ENCODE data around the gene FAIM2. TPM values are rescaled to one million over a fixed set of nuclear protein-coding genes. Genes with fewer than 3 reads are reported as not detected.

Gene FAIM2
- total and polyA plus RNA-seq, 9 of the 15 experiments (the other 6 are each of a cell fraction or from before 2014, with no cell fraction given), result 0.01 to 0.10 TPM; not detected in 7

GRCh38 chr12:49865109-49865781, 38.5 kb downstream of the FAIM2 start:
- no peak overlapping the region for H3K9ac ChIP-seq (ENCODE audit: insufficient read depth in 1 of 2, low read depth in 2 of 2, low read length in 2 of 2)
- H2AFZ ChIP-seq (ENCODE audit: low read depth, low read length), result no peak overlapping the region
- ATAC-seq, result no peak
- H3K4me2 ChIP-seq (ENCODE audit: insufficient read depth, low read length), result no peak overlapping the region
- DNase-seq (ENCODE audit: extremely low read depth in 1 of 4, low spot score in 3 of 4), result no peak
- ChIA-PET CTCF (ENCODE audit: low intra/inter-chr PET ratio) (no interaction called here), POLR2A (interaction anchor here (0.6 kb wide), 1 partner anchor 13 kb away, joined by 4 read pairs; no protein-coding TSS in a partner anchor)
- no peak for FAIRE-seq
- 33% methylated on average over 13 of the region's 13 CpGs for WGBS (ENCODE audit: insufficient coverage, low coverage, missing lambda C conversion rate)
- no peaks in the 10 kb centered on the region for H3K9me1 ChIP-seq (ENCODE audit: control insufficient read depth, insufficient read depth, low read length)
- H3K79me2 ChIP-seq (ENCODE audit: control insufficient read depth, insufficient read depth, low read length), result no peaks in the 10 kb centered on the region
- no peak for TF ChIP-seq PURB (CRISPR knock-in tag; IDR thresholded peaks at IDR 0.05; ENCODE audit: low read depth)
- 0 out of 2 replicates have a peak, but pooled peaks have one; percentile 58 for TF ChIP-seq ZKSCAN8 (CRISPR knock-in tag; IDR thresholded peaks at IDR 0.05)
- H3K27ac ChIP-seq (ENCODE audit: extremely low read depth, low read depth, low read length), result no peak overlapping the region
- peaks cover 4 to 19% of the 10 kb centered on the region in 2 experiments; a peak in 2 of 5 replicates for H3K27me3 ChIP-seq (ENCODE audit: control insufficient read depth in 2 of 2, insufficient read depth in 2 of 2, low read length in 2 of 2)
- no peak overlapping the region for H3K4me3 ChIP-seq
- in situ Hi-C loops (cut with MboI) (loop anchor here (5.0 kb wide), 2 partner anchors 97 to 202 kb away; partner anchors contain the start of gene AQP5), intact Hi-C loops (cut with micrococcal nuclease) (loop anchor here (5.0 kb wide), 3 partner anchors 47 to 187 kb away; no protein-coding TSS in a partner anchor)
- H3K9me3 ChIP-seq (replicated peaks; ENCODE audit: control insufficient read depth, insufficient read depth, low read depth, low read length), result no peaks in the 10 kb centered on the region
- H3K36me3 ChIP-seq (ENCODE audit: control insufficient read depth, insufficient read depth, low read length), result no peaks in the 10 kb centered on the region
- BruUV-seq (replicated peaks), result no TSS peak
- H3K4me1 ChIP-seq (replicated peaks in 1 of 2; ENCODE audit: control insufficient read depth in 2 of 2, insufficient read depth in 2 of 2, low read length in 2 of 2), result peaks cover 34 to 37% of the 10 kb centered on the region in 2 experiments
- no peaks in the 10 kb centered on the region for H4K20me1 ChIP-seq (replicated peaks; ENCODE audit: control insufficient read depth, insufficient read depth, low read length)

DNA sequence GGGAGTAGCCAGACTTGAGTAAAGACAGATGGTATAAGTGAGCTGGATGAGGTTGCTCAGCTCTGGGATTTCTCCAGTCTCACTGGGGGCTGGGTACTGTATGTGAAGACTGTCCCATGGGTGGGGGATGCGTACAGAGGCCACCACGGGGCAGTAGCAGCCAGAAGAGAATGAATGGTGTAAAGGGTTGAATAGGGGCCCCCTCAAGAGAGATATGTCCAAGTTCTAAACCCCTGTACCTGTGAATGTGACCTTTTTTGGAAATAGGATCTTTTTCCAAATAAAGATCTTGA, 39.0 kb downstream of the FAIM2 start:
- in situ Hi-C loops (cut with MboI), result loop anchor here (5.0 kb wide), 2 partner anchors 98 to 203 kb away; partner anchors contain the start of gene AQP5
- POLR2A ChIA-PET, result interaction anchor here (0.6 kb wide), 1 partner anchor 13 kb away, joined by 4 read pairs; no protein-coding TSS in a partner anchor

More for the DNA sequence above, 39.0 kb downstream of the FAIM2 start:
- Histone ChIP-seq H3K9me3 (replicated peaks; ENCODE audit: control insufficient read depth, insufficient read depth, low read depth, low read length) (no peaks in the 10 kb centered on the region), H2AFZ (ENCODE audit: low read depth, low read length) (no peak overlapping the region), H4K20me1 (replicated peaks; ENCODE audit: control insufficient read depth, insufficient read depth, low read length) (no peaks in the 10 kb centered on the region), H3K79me2 (ENCODE audit: control insufficient read depth, insufficient read depth, low read length) (no peaks in the 10 kb centered on the region), H3K9me1 (ENCODE audit: control insufficient read depth, insufficient read depth, low read length) (no peaks in the 10 kb centered on the region), H3K27me3 (ENCODE audit: control insufficient read depth in 2 of 2, insufficient read depth in 2 of 2, low read length in 2 of 2) (peaks cover 4 to 19% of the 10 kb centered on the region in 2 experiments; a peak in 3 of 5 replicates), H3K9ac (ENCODE audit: insufficient read depth in 1 of 2, low read depth in 2 of 2, low read length in 2 of 2) (no peak overlapping the region), H3K4me1 (replicated peaks in 1 of 2; ENCODE audit: control insufficient read depth in 2 of 2, insufficient read depth in 2 of 2, low read length in 2 of 2) (peaks cover 29 to 32% of the 10 kb centered on the region in 2 experiments), H3K27ac (ENCODE audit: extremely low read depth, low read depth, low read length) (no peak overlapping the region), H3K4me3 (no peak overlapping the region), H3K4me2 (ENCODE audit: insufficient read depth, low read length) (no peak overlapping the region), H3K36me3 (ENCODE audit: control insufficient read depth, insufficient read depth, low read length) (no peaks in the 10 kb centered on the region)
- CTCF ChIA-PET (ENCODE audit: low intra/inter-chr PET ratio), result no interaction called here
- no peak for ATAC-seq
- BruUV-seq (replicated peaks), result no TSS peak
- no peak for FAIRE-seq
- intact Hi-C loops (cut with micrococcal nuclease), result loop anchor here (5.0 kb wide), 3 partner anchors 48 to 188 kb away; no protein-coding TSS in a partner anchor
- TF ChIP-seq, protein P1, sequence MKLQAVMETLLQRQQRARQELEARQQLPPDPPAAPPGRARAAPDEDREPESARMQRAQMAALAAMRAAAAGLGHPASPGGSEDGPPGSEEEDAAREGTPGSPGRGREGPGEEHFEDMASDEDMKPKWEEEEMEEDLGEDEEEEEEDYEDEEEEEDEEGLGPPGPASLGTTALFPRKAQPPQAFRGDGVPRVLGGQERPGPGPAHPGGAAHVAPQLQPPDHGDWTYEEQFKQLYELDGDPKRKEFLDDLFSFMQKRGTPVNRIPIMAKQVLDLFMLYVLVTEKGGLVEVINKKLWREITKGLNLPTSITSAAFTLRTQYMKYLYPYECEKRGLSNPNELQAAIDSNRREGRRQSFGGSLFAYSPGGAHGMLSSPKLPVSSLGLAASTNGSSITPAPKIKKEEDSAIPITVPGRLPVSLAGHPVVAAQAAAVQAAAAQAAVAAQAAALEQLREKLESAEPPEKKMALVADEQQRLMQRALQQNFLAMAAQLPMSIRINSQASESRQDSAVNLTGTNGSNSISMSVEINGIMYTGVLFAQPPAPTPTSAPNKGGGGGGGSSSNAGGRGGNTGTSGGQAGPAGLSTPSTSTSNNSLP (IDR thresholded peaks at IDR 0.05; ENCODE audit: borderline replicate concordance, low read depth, low read length), result no peak
- TF ChIP-seq MXI1 (IDR thresholded peaks at IDR 0.05; ENCODE audit: low read depth, low read length), result no peak
- DNase-seq (ENCODE audit: extremely low read depth in 1 of 4, low spot score in 3 of 4), result no peak
- 6% methylated on average over 2 of the region's 2 CpGs for WGBS (ENCODE audit: insufficient coverage, low coverage, missing lambda C conversion rate)
